OCI-LY3 (cell line): ENCODE measurements around the gene FLNB.

Source experiments
- H2AFZ ChIP-seq: fragments of 200-600, 300-600 bp; shearing (Covaris generic); 2 replicates; pipeline ENCODE4 v1.6.0; 2014; ENCODE audit warnings: antibody characterized with exemption, low read depth, low read length
- H3K27ac ChIP-seq: fragments of 200-600, 300-600 bp; sonication (generic); 2 replicates; pipeline ENCODE4 v1.5.1; 2014; ENCODE audit warnings: mild to moderate bottlenecking, low read length, moderate library complexity, mixed read lengths
- H3K27me3 ChIP-seq: fragments of 200-600, 300-600 bp; sonication (generic); 2 replicates; pipeline ENCODE4 v1.6.1; 2014; ENCODE audit warnings: low read depth, low read length, mixed read lengths
- H3K36me3 ChIP-seq: fragments of 200-600, 300-600 bp; sonication (generic); replicated peaks from 2 replicates; pipeline ENCODE3; 2014; ENCODE audit warnings: low read depth, low read length, mixed read lengths
- H3K4me1 ChIP-seq: fragments of 300-600, 200-600 bp; sonication (generic); 2 replicates; pipeline ENCODE4 v1.6.1; 2014; ENCODE audit warnings: low read length, mixed read lengths
- H3K4me2 ChIP-seq: fragments of 200-600, 300-600 bp; sonication (generic); 2 replicates; pipeline ENCODE4 v1.6.1; 2014; ENCODE audit warnings: low read length, mixed read lengths
- H3K4me3 ChIP-seq: fragments of 300-600, 200-600 bp; sonication (generic); 2 replicates; pipeline ENCODE4 v1.5.1; 2014; ENCODE audit warnings: antibody characterized with exemption, mild to moderate bottlenecking, low read length, moderate library complexity
- H3K79me2 ChIP-seq: fragments of 300-600, 200-600 bp; shearing (Covaris generic); 2 replicates; pipeline ENCODE4 v1.6.1; 2014; ENCODE audit warnings: mild to moderate bottlenecking, low read length, mixed read lengths
- H3K9ac ChIP-seq: fragments of 300-600, 200-600 bp; shearing (Covaris generic); 2 replicates; pipeline ENCODE4 v1.6.0; 2014; ENCODE audit warnings: mild to moderate bottlenecking, low read length, moderate library complexity
- H3K9me3 ChIP-seq: fragments of 200-600, 300-600 bp; shearing (Covaris generic); 2 replicates; pipeline ENCODE4 v1.6.1; 2014; ENCODE audit warnings: low read length, mixed read lengths; ENCODE audit not compliant: insufficient read depth
- H4K20me1 ChIP-seq: fragments of 200-600, 300-600 bp; sonication (generic); 2 replicates; pipeline ENCODE4 v1.6.1; 2016; ENCODE audit warnings: low read length, mixed read lengths; ENCODE audit not compliant: insufficient read depth
- EZH2phosphoT487 ChIP-seq: fragments of 200-600 bp; shearing (Covaris generic); IDR thresholded peaks from 2 replicates; pipeline ENCODE4 v1.6.1; 2018; ENCODE audit warnings: antibody characterized with exemption, mixed run types, low read depth
- TF ChIP-seq, protein P1 (sequence below): fragments of 200-600, 300-600 bp; sonication (generic); IDR thresholded peaks from 2 replicates; pipeline ENCODE4 v1.5.1; 2014; ENCODE audit warnings: antibody characterized with exemption, low read length, low read depth

FLNB gene

DNA sequence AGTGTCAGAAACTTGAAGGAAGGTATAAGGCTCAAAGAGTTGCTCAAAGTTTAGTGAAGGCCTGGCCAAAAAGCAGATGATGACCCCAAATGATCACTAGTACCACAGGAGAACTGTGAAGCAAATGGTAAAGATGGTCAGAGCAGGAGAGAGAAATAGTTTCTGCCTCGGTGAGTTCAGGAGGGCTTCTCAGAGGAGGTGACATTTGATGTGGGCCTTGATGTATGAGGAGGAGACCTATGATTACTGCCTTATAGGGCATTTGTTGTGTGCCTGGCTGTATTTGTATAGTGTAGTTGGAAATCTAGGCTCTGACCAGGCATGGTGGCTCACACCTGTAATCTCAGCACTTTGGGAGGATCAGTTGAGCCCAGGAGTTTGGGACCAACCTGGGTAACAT lies 152.2 kb downstream of the FLNB start:
- H3K36me3 ChIP-seq = no peaks in the 10 kb centered on the region
- H3K79me2 ChIP-seq = no peaks in the 10 kb centered on the region
- H3K9me3 ChIP-seq = no peaks in the 10 kb centered on the region
- no peaks in the 10 kb centered on the region for H4K20me1 ChIP-seq
- H3K9ac ChIP-seq = no peak overlapping the region
- no peak overlapping the region for H3K27ac ChIP-seq
- H3K4me3 ChIP-seq = no peak overlapping the region
- no peaks in the 10 kb centered on the region for H3K4me1 ChIP-seq
- no peak for TF ChIP-seq EZH2phosphoT487
- TF ChIP-seq, protein P1, sequence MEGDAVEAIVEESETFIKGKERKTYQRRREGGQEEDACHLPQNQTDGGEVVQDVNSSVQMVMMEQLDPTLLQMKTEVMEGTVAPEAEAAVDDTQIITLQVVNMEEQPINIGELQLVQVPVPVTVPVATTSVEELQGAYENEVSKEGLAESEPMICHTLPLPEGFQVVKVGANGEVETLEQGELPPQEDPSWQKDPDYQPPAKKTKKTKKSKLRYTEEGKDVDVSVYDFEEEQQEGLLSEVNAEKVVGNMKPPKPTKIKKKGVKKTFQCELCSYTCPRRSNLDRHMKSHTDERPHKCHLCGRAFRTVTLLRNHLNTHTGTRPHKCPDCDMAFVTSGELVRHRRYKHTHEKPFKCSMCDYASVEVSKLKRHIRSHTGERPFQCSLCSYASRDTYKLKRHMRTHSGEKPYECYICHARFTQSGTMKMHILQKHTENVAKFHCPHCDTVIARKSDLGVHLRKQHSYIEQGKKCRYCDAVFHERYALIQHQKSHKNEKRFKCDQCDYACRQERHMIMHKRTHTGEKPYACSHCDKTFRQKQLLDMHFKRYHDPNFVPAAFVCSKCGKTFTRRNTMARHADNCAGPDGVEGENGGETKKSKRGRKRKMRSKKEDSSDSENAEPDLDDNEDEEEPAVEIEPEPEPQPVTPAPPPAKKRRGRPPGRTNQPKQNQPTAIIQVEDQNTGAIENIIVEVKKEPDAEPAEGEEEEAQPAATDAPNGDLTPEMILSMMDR = no peak
- no peak overlapping the region for H2AFZ ChIP-seq
- H3K27me3 ChIP-seq = no peaks in the 10 kb centered on the region
- H3K4me2 ChIP-seq = no peak overlapping the region

DNA sequence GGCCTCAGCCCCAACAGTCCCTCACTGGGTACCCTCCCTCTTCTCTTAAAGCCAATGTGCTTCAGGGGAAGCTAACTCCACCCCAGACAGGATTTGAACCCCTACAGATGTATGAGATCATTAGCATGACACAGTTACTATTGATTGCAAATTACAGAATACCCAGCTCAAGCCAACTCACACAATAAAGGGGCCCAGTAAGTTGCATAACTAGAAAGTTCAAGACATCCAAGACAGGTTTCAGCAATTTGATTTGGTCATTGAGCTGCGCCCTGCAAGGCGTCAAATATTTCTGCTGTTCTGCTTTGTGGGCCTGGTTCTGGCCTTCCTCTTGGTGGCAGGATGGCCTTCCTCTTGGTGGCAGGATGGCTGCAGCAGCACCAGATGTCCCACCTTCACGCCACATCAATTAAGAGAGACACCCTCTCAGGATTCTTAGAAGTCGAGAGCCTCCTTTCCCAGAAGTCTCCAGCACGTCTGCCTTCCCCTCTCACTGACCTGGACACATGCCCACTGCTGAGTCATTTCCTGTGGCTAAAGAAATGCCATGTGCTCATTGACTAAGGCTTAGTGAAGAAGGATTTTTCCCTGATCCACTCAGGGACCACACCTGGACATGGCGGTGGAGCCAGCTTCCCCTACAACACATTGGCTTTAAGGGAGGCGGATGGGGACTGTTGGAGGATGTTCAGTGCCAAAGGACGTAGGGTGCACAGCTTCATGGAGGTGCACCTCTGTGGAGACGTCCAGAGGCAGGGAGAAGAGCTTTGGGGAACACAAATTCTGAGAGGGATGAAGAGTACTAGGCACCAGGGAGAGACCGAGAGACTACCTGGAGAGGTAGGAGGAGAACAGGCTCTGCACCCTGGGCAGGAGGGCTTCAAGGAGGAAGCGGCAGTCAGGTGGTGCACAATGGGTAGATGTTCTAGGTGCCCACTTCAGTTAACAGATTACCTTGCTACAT lies 153.5 kb downstream of the FLNB start:
- Histone ChIP-seq H3K4me2 (no peak overlapping the region), H3K9ac (no peak overlapping the region), H2AFZ (no peak overlapping the region), H3K4me3 (no peak overlapping the region), H3K9me3 (no peaks in the 10 kb centered on the region), H3K27me3 (no peaks in the 10 kb centered on the region), H4K20me1 (no peaks in the 10 kb centered on the region), H3K36me3 (no peaks in the 10 kb centered on the region), H3K27ac (no peak overlapping the region), H3K4me1 (no peaks in the 10 kb centered on the region), H3K79me2 (no peaks in the 10 kb centered on the region)
- no peak for TF ChIP-seq EZH2phosphoT487
- TF ChIP-seq, protein P1 = no peak

DNA sequence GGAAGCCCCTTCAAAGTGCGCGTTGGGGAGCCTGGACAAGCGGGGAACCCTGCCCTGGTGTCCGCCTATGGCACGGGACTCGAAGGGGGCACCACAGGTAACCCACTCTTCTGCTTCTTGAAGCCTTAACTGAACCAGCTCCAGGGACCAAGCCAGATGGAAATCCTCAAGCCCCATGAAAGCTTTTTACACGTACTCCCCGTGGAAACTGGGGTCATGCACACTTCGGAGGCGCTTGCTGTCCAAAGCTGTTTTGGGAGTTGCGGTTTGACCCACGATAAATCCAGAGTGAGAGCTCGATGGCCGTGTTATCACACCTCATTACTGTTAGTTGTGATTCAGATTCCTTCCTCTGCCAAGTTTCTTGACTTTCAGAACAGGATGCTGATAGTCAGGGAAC lies 155.0 kb downstream of the FLNB start:
- Histone ChIP-seq H3K9ac (no peak overlapping the region), H3K4me3 (no peak overlapping the region), H3K27me3 (no peaks in the 10 kb centered on the region), H3K27ac (no peak overlapping the region), H3K4me1 (no peaks in the 10 kb centered on the region), H3K36me3 (no peaks in the 10 kb centered on the region), H3K9me3 (no peaks in the 10 kb centered on the region), H2AFZ (no peak overlapping the region), H3K79me2 (no peaks in the 10 kb centered on the region), H3K4me2 (no peak overlapping the region), H4K20me1 (no peaks in the 10 kb centered on the region)
- TF ChIP-seq, protein P1 = no peak
- TF ChIP-seq EZH2phosphoT487 = no peak

DNA sequence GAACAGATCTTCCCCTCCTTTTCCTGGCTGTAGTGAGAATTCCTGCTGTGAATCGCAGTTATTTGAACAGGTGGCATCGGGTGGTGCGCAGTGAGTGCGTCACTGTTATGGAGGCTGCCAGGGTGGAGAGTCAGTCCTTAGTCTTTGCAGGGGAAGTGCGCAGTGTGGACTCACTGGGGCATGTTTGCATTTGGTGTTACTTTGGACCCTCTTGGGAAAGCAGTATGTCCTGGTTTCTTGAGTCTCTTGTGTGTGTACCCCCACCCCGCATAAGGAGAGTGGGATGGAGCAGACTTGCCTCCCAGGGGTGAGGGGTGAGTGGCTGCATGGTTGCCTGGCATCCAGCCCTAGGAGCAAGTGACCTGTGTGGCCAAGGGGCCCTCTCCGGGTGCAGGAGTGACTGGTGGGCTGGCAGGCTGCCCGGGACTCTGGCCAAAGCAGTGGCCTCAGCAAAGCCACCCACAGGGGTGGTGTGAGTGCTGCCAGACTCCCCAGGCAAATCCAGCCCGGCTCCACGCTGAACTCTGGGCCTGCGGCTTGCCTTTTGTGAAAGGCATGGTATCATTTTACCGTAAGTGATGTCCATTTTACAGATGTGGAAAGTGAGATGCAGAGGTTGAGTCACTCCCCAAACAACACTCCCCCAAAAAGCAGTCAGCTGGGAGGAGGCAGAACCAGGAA lies 156.1 kb downstream of the FLNB start:
- H3K4me3 ChIP-seq = no peak overlapping the region
- no peak overlapping the region for H3K4me2 ChIP-seq
- H3K36me3 ChIP-seq = no peaks in the 10 kb centered on the region

More for the DNA sequence above, 156.1 kb downstream of the FLNB start:
- Histone ChIP-seq H3K27ac (no peak overlapping the region), H3K79me2 (no peaks in the 10 kb centered on the region), H3K9me3 (no peaks in the 10 kb centered on the region), H3K9ac (no peak overlapping the region), H4K20me1 (no peaks in the 10 kb centered on the region), H2AFZ (no peak overlapping the region), H3K27me3 (no peaks in the 10 kb centered on the region), H3K4me1 (no peaks in the 10 kb centered on the region)
- no peak for TF ChIP-seq EZH2phosphoT487
- TF ChIP-seq, protein P1 = no peak
